Measurements from ENCODE around the gene BATF. TPM values are rescaled to one million over a fixed set of nuclear protein-coding genes. Genes with fewer than 3 reads are reported as not detected.

The BATF gene
- total and polyA plus RNA-seq, 2 of the 8 experiments (the other 6 are each of a cell fraction or from before 2014, with no cell fraction given): not detected

DNA sequence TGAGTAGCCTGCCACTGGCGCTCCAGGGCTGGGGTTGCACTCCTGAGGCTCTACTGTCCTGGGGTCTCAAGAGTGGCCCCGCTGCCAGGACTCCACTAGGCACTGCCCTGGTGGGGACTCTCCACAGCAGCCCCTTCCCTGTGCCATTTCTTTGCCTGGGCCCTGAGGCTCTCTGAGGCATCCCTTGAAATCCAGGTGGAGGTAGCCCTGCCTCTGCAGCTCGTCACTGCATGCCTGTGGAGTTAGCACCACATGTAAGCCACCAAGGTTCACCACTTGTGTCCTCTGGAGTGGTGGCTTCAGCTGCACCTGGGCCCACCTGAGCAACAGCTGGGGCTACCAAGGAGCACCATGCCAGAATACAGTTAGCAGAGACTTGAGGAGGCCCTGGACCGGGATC, 39.9 kb upstream of the BATF start:
- no peak overlapping the region for H2AFZ ChIP-seq (ENCODE audit: low read length)
- no peaks in the 10 kb centered on the region for H3K79me2 ChIP-seq (ENCODE audit: control insufficient read depth in 1 of 2, insufficient read depth in 2 of 2, low read length in 2 of 2)
- TF ChIP-seq BCL11A (IDR thresholded peaks at IDR 0.05; ENCODE audit: low read depth in 2 of 2, low read length in 2 of 2) (no peak), CEBPB (IDR thresholded peaks at IDR 0.05; ENCODE audit: low read depth, low read length) (no peak), KDM1A (IDR thresholded peaks at IDR 0.05; ENCODE audit: borderline replicate concordance, low read length) (no peak), RXRA (IDR thresholded peaks at IDR 0.05; ENCODE audit: insufficient read depth, low read depth, low read length) (no peak)
- TF ChIP-seq, protein P1, sequence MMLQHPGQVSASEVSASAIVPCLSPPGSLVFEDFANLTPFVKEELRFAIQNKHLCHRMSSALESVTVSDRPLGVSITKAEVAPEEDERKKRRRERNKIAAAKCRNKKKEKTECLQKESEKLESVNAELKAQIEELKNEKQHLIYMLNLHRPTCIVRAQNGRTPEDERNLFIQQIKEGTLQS (IDR thresholded peaks at IDR 0.05; ENCODE audit: insufficient read depth, low read depth, low read length): no peak
- ChIA-PET CTCF (ENCODE audit: partially characterized antibody) (interaction anchor here (5.2 kb wide), 1 partner anchor 174 kb away, joined by 36 read pairs; no protein-coding TSS in a partner anchor), POLR2A (ENCODE audit: partially characterized antibody) (no interaction called here)
- H4K20me1 ChIP-seq (replicated peaks in 1 of 2; ENCODE audit: control insufficient read depth in 1 of 2, insufficient read depth in 2 of 2, low read length in 2 of 2): no peaks in the 10 kb centered on the region
- H3K4me2 ChIP-seq (ENCODE audit: insufficient read depth in 1 of 2, low read depth in 2 of 2, low read length in 2 of 2): no peak overlapping the region
- 0 out of 7 replicates have a peak, but pooled peaks cover 0 to 2% (median 0%) of the 10 kb centered on the region in 4 experiments for H3K27me3 ChIP-seq (replicated peaks in 1 of 4; ENCODE audit: control insufficient read depth in 3 of 4, extremely low read depth in 1 of 4, insufficient read depth in 3 of 4, low read length in 3 of 4)
- no peak overlapping the region for H3K14ac ChIP-seq (ENCODE audit: insufficient read length)
- no peak overlapping the region; the same call in 1 of the 2 replicates for H4K8ac ChIP-seq (ENCODE audit: extremely low read depth, insufficient read depth, low read length)
- no peak overlapping the region for H4K91ac ChIP-seq (replicated peaks; ENCODE audit: insufficient read length, low read length)
- no peaks in the 10 kb centered on the region for H3K23me2 ChIP-seq (ENCODE audit: low read depth, low read length)
- H3K4me3 ChIP-seq (ENCODE audit: extremely low read depth in 1 of 4, insufficient read depth in 2 of 4, low read depth in 3 of 4, low read length in 4 of 4): no peak overlapping the region
- H3K23ac ChIP-seq (ENCODE audit: insufficient read length): no peak overlapping the region
- no peak overlapping the region for H2BK120ac ChIP-seq (replicated peaks; ENCODE audit: low read depth, low read length)
- H3K36me3 ChIP-seq (ENCODE audit: control insufficient read depth in 2 of 4, insufficient read depth in 4 of 4, low read length in 3 of 4): no peaks in the 10 kb centered on the region
- H3K9ac ChIP-seq (replicated peaks in 1 of 4; ENCODE audit: extremely low read depth in 1 of 4, low read depth in 3 of 4, low read length in 3 of 4): no peak overlapping the region; a peak in 1 of 7 replicates
- H2BK20ac ChIP-seq (ENCODE audit: low read length): no peak overlapping the region
- H2BK15ac ChIP-seq (ENCODE audit: low read length): no peak overlapping the region
- DNase-seq (ENCODE audit: low read depth in 1 of 2, low spot score in 2 of 2) (no peak), FAIRE-seq (no peak)
- H2AK5ac ChIP-seq (ENCODE audit: low read depth, low read length): no peak overlapping the region
- no peak overlapping the region; the same call in 1 of the 2 replicates for H2BK12ac ChIP-seq (ENCODE audit: low read depth, low read length)
- H3K27ac ChIP-seq (ENCODE audit: low read depth, low read length): no peak overlapping the region
- no peak overlapping the region for H3K4ac ChIP-seq (replicated peaks; ENCODE audit: insufficient read length, low read depth, low read length)
- H4K5ac ChIP-seq (ENCODE audit: insufficient read length, low read depth, low read length): no peak overlapping the region
- no peaks in the 10 kb centered on the region for H3K79me1 ChIP-seq (ENCODE audit: low read depth, low read length)
- H2BK5ac ChIP-seq (ENCODE audit: low read depth, low read length): peak overlapping the region; percentile 35; the same call in 1 of the 2 replicates
- H3K4me1 ChIP-seq (replicated peaks in 1 of 4; ENCODE audit: control insufficient read depth in 3 of 4, insufficient read depth in 4 of 4, low read length in 3 of 4): peaks cover 3 to 8% (median 3%) of the 10 kb centered on the region in 4 experiments; a peak in 6 of 7 replicates
- no peak overlapping the region for H3K56ac ChIP-seq (replicated peaks; ENCODE audit: insufficient read length, low read depth, low read length)
- H3K18ac ChIP-seq (ENCODE audit: extremely low read depth, low read length): no peak overlapping the region
- H3K9me3 ChIP-seq (ENCODE audit: insufficient read depth in 2 of 2, low read depth in 1 of 2, low read length in 1 of 2): no peaks in the 10 kb centered on the region
- 82% methylated on average over 4 of the region's 4 CpGs; no CpG with 5 or more reads in 1 of the 2 experiments for WGBS, 2 experiments (ENCODE audit: extremely low coverage in 1 of 2, insufficient coverage in 1 of 2, insufficient read length in 1 of 2, insufficient replicate concordance in 2 of 2, low coverage in 1 of 2, low lambda C conversion rate in 2 of 2, missing lambda C conversion rate in 1 of 2)

All from H1 (cell line).